ENCODE data around the gene GYG1. TPM values are rescaled to one million over a fixed set of nuclear protein-coding genes. Genes with fewer than 3 reads are reported as not detected.
A peak's percentile ranks its signal among the peaks of the same experiment; 100 is the strongest.

The GYG1 gene
- total RNA-seq, 2 donors from 2014 or later: 8.9 to 16.3 TPM

- WGBS, 2 donors: 63 to 73% methylated on average over 3 of the region's 3 CpGs
- Histone ChIP-seq H3K9me3 (peaks cover 0 to 4% (median 0%) of the 10 kb centered on the region in 3 donors), H3K36me3 (replicated peaks in 1 of 2; ENCODE audit: insufficient read depth in 1 of 2, low read depth in 2 of 2) (peaks cover 0 to 5% of the 10 kb centered on the region in 2 donors), H3K4me3 (no peak overlapping the region), H3K4me1 (peaks cover 13% of the 10 kb centered on the region), H3K27me3 (no peaks in the 10 kb centered on the region), H3K27ac (no peak overlapping the region)
- DNase-seq: peak in 2 of 4 donors; percentile 24 to 36
- intact Hi-C loops (cut with DNase I): no loop called here
- ATAC-seq: no peak
- TF ChIP-seq CTCF (IDR thresholded peaks at IDR 0.05) (no peak), POLR2A (IDR thresholded peaks at IDR 0.05) (no peak)
These were observed 29.0 kb downstream of the GYG1 start for GRCh38 chr3:149020196-149020838.

- H3K36me3 ChIP-seq (replicated peaks in 1 of 2; ENCODE audit: insufficient read depth in 1 of 2, low read depth in 2 of 2): peaks cover 0 to 6% of the 10 kb centered on the region in 2 donors
- WGBS, 2 donors: 77 to 84% methylated on average over 4 of the region's 4 CpGs
- H3K27ac ChIP-seq: no peak overlapping the region
- TF ChIP-seq CTCF (IDR thresholded peaks at IDR 0.05): no peak
- no peak for TF ChIP-seq POLR2A (IDR thresholded peaks at IDR 0.05)
- H3K4me3 ChIP-seq: no peak overlapping the region
- H3K27me3 ChIP-seq: no peaks in the 10 kb centered on the region
- DNase-seq (no peak), ATAC-seq (no peak)
- peaks cover 0 to 4% (median 0%) of the 10 kb centered on the region in 3 donors for H3K9me3 ChIP-seq
- intact Hi-C loops (cut with DNase I): no loop called here
- peaks cover 13% of the 10 kb centered on the region for H3K4me1 ChIP-seq
These were observed 29.5 kb downstream of the GYG1 start for GRCh38 chr3:149020839-149021252.

GRCh38 chr3:149021830-149022229 is 30.5 kb downstream of the GYG1 start:
- 50 to 61% methylated on average over 1 of the region's 1 CpG for WGBS, 2 donors
- H3K4me3 ChIP-seq: no peak overlapping the region
- intact Hi-C loops (cut with DNase I): no loop called here
- H3K27ac ChIP-seq: no peak overlapping the region
- ATAC-seq (no peak), DNase-seq (no peak)
- TF ChIP-seq CTCF (IDR thresholded peaks at IDR 0.05) (no peak), POLR2A (IDR thresholded peaks at IDR 0.05) (no peak)
- H3K4me1 ChIP-seq: peaks cover 13% of the 10 kb centered on the region
- H3K27me3 ChIP-seq: no peaks in the 10 kb centered on the region
- peaks cover 0 to 8% of the 10 kb centered on the region in 2 donors for H3K36me3 ChIP-seq (replicated peaks in 1 of 2; ENCODE audit: insufficient read depth in 1 of 2, low read depth in 2 of 2)
- peaks cover 0 to 4% (median 0%) of the 10 kb centered on the region in 3 donors for H3K9me3 ChIP-seq

DNA sequence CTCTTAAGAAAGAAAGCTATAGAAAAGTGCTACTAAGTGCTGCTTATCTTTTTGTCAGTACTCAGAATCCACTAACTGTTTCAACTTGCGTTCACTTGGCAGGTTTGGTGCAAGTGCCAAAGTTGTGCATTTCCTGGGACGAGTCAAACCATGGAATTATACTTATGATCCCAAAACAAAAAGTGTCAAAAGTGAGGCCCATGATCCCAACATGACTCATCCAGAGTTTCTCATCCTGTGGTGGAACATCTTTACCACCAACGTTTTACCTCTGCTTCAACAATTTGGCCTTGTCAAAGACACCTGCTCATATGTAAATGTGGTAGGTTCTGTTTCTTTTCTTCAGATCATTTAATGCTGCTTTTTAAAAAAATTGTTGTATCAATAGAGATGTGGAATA is 32.6 kb downstream of the GYG1 start:
- Histone ChIP-seq H3K36me3 (replicated peaks in 1 of 2; ENCODE audit: insufficient read depth in 1 of 2, low read depth in 2 of 2) (peaks cover 0 to 8% of the 10 kb centered on the region in 2 donors), H3K9me3 (peaks cover 0 to 4% (median 0%) of the 10 kb centered on the region in 3 donors), H3K27ac (no peak overlapping the region), H3K27me3 (no peaks in the 10 kb centered on the region), H3K4me3 (no peak overlapping the region), H3K4me1 (peaks cover 13% of the 10 kb centered on the region)
- no peak for TF ChIP-seq POLR2A (IDR thresholded peaks at IDR 0.05)
- TF ChIP-seq CTCF (IDR thresholded peaks at IDR 0.05): no peak
- WGBS, 2 donors: 90 to 93% methylated on average over 3 of the region's 3 CpGs
- no peak for DNase-seq
- ATAC-seq: no peak
- intact Hi-C loops (cut with DNase I): no loop called here

DNA sequence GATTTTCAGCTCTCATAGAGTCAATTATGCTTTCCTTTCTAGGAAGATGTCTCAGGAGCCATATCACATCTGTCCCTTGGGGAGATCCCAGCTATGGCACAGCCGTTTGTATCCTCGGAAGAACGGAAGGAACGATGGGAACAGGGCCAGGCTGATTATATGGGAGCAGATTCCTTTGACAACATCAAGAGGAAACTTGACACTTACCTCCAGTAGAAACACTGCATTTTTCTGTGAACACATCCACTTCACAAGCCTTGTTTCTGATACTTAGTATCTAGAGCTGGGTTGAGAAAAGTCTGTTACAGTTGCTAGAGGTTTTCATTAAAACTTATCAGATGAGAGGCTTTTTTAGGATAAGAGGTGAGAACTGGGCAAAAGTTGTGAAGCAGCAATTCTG is 35.4 kb downstream of the GYG1 start:
- intact Hi-C loops (cut with DNase I): no loop called here
- no peak for DNase-seq
- no peaks in the 10 kb centered on the region for H3K27me3 ChIP-seq
- 67 to 70% methylated on average over 4 of the region's 4 CpGs for WGBS, 2 donors
- TF ChIP-seq CTCF (IDR thresholded peaks at IDR 0.05) (no peak), POLR2A (IDR thresholded peaks at IDR 0.05) (no peak)
- H3K4me3 ChIP-seq: no peak overlapping the region
- peaks cover 0 to 8% of the 10 kb centered on the region in 2 donors for H3K36me3 ChIP-seq (replicated peaks in 1 of 2; ENCODE audit: insufficient read depth in 1 of 2, low read depth in 2 of 2)
- no peaks in the 10 kb centered on the region for H3K4me1 ChIP-seq
- peaks cover 0 to 4% (median 0%) of the 10 kb centered on the region in 3 donors for H3K9me3 ChIP-seq
- ATAC-seq: no peak
- no peak overlapping the region for H3K27ac ChIP-seq
